Activated naive CD4-positive, alpha-beta T cell treated with anti-CD3 and anti-CD28 coated beads, Interleukin-2, amount 50 U/mL, for 72 hours (primary cell): Measurements from ENCODE around the gene MYO1B. TPM values are rescaled to one million over a fixed set of nuclear protein-coding genes. Genes with fewer than 3 reads are reported as not detected.

Experiments
- ATAC-seq, 2 donors: fragments of 150-1000 bp; cut with Tn5 transposase; 2 replicates each; pipeline ENCODE4 v1.10.0; 2021; ENCODE audit warnings: mild to moderate bottlenecking in 2 of 2, moderate library complexity in 2 of 2
- DNase-seq, 2 donors: peaks; one replicate each; pipeline ENCODE4 v3.0.0; 2021 to 2022; ENCODE audit warnings: low spot score in 2 of 2
- H3K27ac Mint-ChIP-seq, 2 donors: one replicate each; pipeline ENCODE4 v1.8.0; 2022; ENCODE audit warnings: mild to moderate bottlenecking in 2 of 2, mixed read lengths in 2 of 2
- H3K36me3 Mint-ChIP-seq, 2 donors: one replicate each; pipeline ENCODE4 v1.8.0; 2022; ENCODE audit warnings: mixed read lengths in 2 of 2
- H3K9me3 Mint-ChIP-seq, 2 donors: one replicate each; pipeline ENCODE4 v1.8.0; 2022; ENCODE audit warnings: mixed read lengths in 2 of 2
- total RNA-seq, 2 donors: library from RNA; stranded (reverse); gene quantifications; one replicate each; pipeline ENCODE4 v1.2.3, GENCODE V29; 2022

MYO1B gene
- 10 to 100 TPM in 1 of 2 donors, 1 to 10 TPM in 1; 4.7 to 42.5 TPM for total RNA-seq

DNA sequence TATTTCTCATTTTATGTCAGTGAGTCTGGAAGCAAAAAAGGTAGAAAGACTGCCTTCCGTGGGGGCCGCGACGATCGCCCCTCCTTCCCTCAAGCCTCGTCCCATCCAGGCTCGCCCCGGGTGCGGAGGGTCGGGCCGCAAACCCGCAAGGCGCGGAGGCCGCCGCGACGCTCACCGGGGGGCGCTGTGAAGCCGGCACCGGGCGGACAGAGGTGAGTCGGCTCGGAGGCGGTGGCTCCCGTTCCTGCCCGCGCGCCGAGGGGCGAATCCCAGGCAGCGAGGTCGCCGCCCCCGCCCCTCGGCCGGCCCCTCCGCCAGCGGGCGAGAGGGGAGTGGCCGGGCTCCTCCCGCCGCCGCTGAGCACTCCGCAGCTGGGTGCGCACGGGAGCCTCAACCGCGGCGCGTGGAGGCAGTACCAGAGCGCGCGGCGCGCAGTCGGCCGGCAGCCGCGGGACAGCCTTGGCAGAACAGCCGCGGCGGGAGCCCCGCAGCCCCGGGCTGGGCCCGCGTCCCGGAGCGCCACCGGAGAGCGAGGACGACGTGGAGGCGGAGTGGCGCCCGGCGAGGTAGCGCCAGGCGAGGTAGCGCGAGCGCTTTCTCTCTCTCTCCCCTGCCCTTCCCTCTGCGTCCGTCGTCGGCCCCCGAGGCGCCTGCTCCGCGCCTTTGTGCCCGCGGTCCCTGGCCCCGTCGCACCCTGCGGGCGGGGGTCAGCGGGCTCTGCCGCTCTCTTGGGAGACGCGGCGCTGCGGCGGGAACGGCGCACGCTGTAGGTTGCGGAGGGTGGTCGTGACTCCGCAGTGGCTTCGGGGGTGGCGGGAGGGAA lies at the start of gene MYO1B:
Gene MYO1B, plus strand, starts transcription at position 359 of the 823 bp plus-strand sequence. CDS start 31,492 bp downstream, outside the sequence.
- H3K36me3 Mint-ChIP-seq, result peaks cover 7 to 10% of the 10 kb centered on the region in 2 donors
- ATAC-seq (peak; percentile 90 to 93), DNase-seq (peak; percentile 70 to 76)
- no peaks in the 10 kb centered on the region for H3K9me3 Mint-ChIP-seq
- peak within 1 kb of the TSS in 1 of 2 donors; percentile 47 for H3K27ac Mint-ChIP-seq

DNA sequence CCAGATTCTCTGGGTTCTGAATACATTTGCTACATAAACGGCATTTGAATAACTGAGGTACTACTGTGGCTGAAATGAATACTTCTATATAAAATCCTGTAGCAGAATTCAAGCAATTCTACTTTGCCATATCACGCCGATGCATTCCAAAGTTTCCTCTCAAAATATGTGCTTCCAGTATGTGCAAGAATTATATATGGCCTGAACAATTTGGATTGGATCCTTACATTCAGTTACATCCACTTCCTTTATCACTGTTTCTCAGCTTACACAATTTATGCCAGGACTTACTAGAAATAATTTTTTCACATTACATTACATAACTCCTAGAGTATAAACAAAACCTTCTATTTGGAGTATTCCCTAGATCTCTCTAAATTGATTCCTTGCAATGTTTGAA lies 48.1 kb upstream of the MYO1B start:
- peaks cover 0 to 33% of the 10 kb centered on the region in 2 donors for H3K36me3 Mint-ChIP-seq
- ATAC-seq (no peak), DNase-seq (no peak)
- H3K27ac Mint-ChIP-seq, result no peak overlapping the region
- H3K9me3 Mint-ChIP-seq, result peaks cover 0 to 31% of the 10 kb centered on the region in 2 donors

DNA sequence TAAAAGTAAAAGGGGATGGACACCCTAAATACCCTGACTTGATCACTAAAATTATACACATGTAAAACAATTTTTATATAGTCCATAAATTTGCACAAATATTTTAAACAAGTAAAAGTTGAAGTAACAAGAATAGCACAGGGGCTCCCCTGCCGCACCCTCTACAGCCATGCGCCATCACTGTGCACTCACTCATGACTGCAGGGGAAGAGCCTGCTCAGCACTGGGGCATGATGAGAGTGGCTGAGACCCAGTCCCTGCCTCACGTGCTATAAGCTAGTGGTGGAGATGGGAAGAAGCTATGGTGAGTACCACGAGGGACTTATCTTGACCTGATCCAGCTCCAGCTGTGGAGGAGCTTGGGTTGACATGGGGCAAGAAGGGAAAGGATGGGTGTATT lies 46.9 kb upstream of the MYO1B start:
- Mint-ChIP-seq H3K36me3 (peaks cover 0 to 35% of the 10 kb centered on the region in 2 donors), H3K9me3 (peaks cover 0 to 30% of the 10 kb centered on the region in 2 donors), H3K27ac (no peak overlapping the region)
- ATAC-seq, result no peak
- DNase-seq, result no peak

DNA sequence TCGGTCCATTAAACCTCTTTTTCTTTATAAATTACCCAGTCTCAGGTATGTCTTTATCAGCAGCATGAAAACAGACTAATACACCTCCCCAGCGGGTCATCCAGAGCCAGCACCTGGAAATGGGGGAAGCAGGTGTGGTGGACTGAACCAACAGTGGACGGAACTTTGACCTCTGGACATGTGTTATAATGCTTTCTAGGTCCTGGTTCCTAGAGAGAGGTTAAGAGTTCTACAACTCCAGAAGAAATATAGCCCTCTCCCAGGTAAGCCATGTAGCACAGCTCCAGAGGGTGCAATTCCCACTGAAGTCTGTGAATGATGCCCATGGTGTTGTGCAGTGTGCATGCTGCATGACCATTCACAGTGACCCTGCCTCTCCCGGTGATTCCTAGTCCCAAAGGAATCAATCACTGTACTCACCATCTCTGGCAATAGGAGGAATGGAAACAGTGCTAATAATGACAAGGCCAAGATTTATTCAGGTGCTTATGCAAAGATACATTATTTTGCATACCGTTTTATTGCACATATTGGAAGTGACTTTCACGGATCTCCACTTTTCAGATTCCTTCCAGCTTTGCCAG lies 45.2 kb upstream of the MYO1B start:
- ATAC-seq (no peak), DNase-seq (no peak)
- Mint-ChIP-seq H3K27ac (no peak overlapping the region), H3K36me3 (peaks cover 0 to 35% of the 10 kb centered on the region in 2 donors), H3K9me3 (peaks cover 0 to 30% of the 10 kb centered on the region in 2 donors)

DNA sequence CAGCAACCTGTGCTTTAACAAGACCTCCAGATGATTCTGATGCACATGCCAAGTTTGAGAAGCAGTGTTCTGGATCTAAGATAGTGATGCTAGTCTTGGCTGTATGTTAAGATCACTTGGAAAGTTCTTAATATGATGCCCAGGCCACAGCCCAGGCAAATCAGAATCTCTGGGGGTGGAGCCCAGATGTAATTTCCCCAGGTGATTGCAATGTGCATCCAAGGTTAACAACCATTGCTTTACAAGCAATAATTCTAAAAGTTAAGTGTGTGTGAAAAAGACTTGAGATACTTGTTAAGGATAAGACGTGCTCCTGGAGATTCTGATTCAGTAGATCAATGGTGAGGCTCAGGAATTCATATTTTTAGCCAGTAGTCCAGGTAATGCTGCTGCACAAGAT lies 44.3 kb upstream of the MYO1B start:
- Mint-ChIP-seq H3K27ac (no peak overlapping the region), H3K9me3 (peaks cover 0 to 32% of the 10 kb centered on the region in 2 donors), H3K36me3 (peaks cover 0 to 36% of the 10 kb centered on the region in 2 donors)
- no peak for ATAC-seq
- DNase-seq, result no peak

DNA sequence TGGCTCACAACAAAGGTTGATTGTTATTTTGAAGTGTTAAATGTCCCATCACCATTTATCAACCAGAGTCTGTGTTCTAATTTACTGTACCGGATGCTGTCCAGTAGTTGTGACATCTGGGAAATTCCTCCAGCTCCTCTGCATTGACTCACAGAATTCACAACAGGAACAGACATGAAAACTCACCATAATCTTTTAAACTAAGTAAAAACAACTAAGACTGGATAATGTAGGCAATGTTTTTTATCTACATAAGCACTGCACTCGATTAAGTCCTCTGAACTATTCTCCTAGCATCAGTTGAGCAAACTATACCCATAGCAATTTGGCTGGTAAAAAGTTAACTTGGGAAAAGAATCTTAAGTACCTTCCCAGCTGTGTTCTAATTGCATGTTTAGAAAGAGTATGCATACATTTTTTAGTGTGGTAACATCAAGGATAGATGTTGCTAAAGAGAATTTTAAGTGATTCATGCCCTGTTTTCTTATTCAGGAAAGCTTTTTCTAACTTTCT lies 42.9 kb upstream of the MYO1B start:
- Mint-ChIP-seq H3K27ac (no peak overlapping the region), H3K36me3 (peaks cover 0 to 37% of the 10 kb centered on the region in 2 donors), H3K9me3 (peaks cover 6 to 37% of the 10 kb centered on the region in 2 donors)
- ATAC-seq (no peak), DNase-seq (no peak)

DNA sequence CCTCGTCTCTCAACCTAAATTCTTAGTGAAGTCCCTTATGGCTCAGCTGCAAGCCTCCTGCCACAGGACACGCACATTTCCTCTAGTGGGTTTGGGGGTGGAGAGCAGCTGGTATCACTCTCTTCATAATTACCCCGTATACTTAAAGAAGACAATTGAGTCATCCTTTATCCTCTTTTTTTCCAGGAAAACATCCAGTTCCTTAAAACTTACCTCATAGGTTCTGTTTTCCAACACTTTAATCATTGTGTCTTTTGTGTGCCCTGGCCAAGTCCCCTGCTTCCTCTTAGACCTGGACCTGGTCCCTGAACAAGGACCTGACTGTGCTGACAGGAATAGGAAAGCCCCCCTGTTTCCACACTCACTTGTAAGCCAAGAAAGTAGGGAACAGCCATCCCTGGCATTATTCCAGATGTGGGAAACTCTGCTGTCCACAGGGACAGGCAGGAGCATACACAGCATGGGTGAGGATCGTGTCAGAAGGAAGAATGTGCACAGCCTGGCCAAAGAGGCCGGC lies 42.3 kb upstream of the MYO1B start:
- Mint-ChIP-seq H3K27ac (peak overlapping the region in 1 of 2 donors; percentile 58), H3K9me3 (peaks cover 8 to 30% of the 10 kb centered on the region in 2 donors), H3K36me3 (peaks cover 0 to 30% of the 10 kb centered on the region in 2 donors)
- ATAC-seq, result peak; percentile 28 to 54
- DNase-seq, result no peak

DNA sequence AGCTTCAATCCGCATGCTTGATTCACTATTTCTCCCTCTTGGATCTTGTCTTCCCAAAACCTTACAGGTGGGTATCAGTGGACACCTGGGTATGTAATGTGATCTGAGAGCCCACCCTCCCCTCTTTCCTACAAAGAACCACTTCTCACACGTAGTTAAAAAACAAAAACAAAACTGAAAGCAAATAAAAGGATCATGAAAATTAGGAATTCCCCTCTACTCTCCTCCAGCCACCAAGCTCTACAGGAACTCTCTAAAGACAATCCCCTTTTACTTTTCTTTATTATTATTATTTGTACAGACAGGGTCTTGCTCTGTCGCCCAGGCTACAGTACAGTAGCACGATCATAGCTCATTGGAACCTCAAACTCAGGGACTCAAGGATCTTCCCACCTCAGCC lies 40.8 kb upstream of the MYO1B start:
- peaks cover 0 to 19% of the 10 kb centered on the region in 2 donors for H3K36me3 Mint-ChIP-seq
- peak overlapping the region; percentile 74 to 80 for H3K27ac Mint-ChIP-seq
- ATAC-seq (peak; percentile 28 to 61), DNase-seq (no peak)
- peaks cover 8 to 19% of the 10 kb centered on the region in 2 donors for H3K9me3 Mint-ChIP-seq

DNA sequence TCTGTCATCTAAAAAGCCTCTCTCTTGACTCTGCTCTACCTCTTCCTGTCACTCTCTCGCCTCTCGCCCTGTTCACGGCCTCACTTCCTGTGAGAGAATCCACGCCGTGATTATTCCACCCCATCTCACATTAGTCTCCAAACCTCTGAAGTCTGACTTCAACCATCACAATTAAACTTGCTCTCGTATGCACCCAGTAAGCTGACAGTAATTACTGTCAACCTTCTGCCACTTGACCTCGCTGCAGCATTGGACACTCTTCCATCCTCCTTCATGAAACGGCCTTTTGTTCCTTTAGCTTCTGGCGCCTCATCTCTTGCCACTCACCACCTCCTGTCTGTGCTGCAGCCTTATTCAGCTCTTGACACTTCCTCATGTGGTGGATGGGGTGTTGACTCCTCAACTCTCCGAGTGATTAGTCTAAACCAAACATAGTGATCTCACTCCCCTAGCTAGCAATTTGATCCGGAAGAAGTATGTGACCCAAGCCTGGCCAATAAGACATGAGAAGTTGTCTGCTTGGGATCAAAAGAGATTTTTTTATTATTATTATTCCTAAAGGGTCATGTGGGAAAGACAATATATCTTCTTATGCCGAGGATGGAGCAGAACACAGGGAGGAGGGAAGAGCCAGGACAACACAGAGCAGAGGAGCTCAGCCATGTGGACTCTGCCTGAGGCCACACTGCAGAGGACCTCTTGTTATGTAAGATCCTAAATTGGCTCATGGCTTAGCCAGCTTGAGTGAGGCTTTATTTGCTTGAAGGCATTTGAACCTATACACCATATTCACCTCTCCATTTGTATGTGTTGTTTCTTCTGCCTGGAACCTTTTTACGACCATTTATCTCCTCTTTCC lies 38.4 kb upstream of the MYO1B start:
- ATAC-seq (peak; percentile 63 to 70), DNase-seq (no peak)
- H3K27ac Mint-ChIP-seq, result peak overlapping the region in 1 of 2 donors; percentile 14
- peaks cover 0 to 19% of the 10 kb centered on the region in 2 donors for H3K36me3 Mint-ChIP-seq
- peaks cover 12 to 21% of the 10 kb centered on the region in 2 donors for H3K9me3 Mint-ChIP-seq

DNA sequence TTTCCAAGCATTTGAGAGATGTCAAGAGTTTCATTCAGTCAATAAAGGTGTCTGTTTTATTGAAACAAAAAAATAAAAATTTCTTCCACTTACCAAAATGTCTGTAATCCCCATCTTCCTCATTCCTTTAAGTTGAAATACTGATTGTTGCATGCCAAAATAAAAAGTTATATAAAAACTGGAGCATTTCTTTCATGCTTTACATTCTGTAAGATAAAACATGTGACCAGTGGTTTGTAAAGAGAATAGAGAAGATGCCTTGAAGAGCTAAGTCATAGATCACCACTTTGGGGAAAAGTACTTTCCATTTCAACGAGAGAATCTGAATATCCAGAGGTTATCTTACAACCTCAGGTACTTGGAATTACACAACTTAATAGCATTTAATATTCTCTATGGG lies 35.9 kb upstream of the MYO1B start:
- DNase-seq (no peak), ATAC-seq (no peak)
- Mint-ChIP-seq H3K9me3 (peaks cover 22 to 32% of the 10 kb centered on the region in 2 donors), H3K27ac (no peak overlapping the region), H3K36me3 (peaks cover 7 to 13% of the 10 kb centered on the region in 2 donors)

DNA sequence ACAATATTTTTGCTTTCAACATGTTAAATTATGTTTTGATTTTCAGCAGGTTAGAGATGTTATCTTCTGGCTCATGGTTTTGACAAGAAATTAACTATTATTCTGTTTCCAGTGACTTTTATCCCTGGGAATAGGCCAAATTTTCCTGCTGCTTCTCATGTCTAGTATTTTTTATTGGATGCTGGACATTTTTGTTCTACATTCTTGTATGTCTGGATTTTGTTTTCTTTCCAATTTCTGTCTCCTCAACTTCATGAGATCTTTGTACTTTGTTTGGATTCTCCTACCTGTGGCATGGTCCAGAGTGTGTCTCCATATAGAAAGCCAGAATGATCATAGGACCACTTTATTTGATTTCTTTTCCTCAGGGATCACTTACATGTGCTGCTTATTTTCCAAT lies 33.1 kb upstream of the MYO1B start:
- Mint-ChIP-seq H3K36me3 (peaks cover 0 to 7% of the 10 kb centered on the region in 2 donors), H3K27ac (no peak overlapping the region), H3K9me3 (peaks cover 17 to 24% of the 10 kb centered on the region in 2 donors)
- ATAC-seq (no peak), DNase-seq (no peak)

DNA sequence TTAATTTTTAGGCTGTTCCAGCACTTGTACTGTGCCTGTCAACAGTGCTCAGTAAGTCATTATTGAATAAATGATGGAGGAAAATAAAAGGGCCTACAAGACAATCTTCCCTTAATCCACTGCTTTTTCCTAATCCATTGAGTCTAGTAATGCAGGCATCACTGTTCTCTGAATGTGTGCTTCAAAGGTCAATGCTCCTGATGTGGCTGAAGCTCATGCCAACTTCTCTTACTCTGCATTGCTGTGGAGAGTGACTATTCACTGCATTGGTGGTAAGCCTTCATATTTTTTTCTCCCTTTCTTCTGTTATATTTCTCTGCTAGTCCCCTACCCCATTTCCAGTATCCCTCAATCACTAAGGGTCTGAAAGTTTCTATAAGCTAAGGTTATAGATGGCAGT lies 31.9 kb upstream of the MYO1B start:
- Mint-ChIP-seq H3K27ac (no peak overlapping the region), H3K9me3 (peaks cover 14 to 24% of the 10 kb centered on the region in 2 donors), H3K36me3 (peaks cover 0 to 7% of the 10 kb centered on the region in 2 donors)
- DNase-seq (no peak), ATAC-seq (no peak)

DNA sequence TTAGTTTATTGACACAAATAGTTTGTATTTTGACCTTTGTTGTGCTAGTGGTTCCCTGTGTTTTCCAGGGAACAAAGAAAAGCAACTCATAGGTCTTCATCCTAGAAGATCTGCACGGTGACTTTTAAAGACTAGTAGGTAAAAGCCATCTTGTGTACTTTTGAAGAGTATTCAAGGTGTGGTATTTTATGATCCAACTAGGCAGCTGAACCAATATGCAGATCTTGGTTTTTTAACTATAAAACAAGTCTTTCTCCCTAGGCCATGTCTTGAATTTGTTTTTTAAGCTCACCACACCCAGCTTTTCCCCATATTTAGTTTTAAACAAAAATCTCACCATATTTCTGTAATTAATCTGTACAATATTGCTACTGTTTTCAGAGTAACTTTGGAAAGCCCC lies 30.0 kb upstream of the MYO1B start:
- ATAC-seq (no peak), DNase-seq (no peak)
- H3K9me3 Mint-ChIP-seq, result peaks cover 15 to 33% of the 10 kb centered on the region in 2 donors
- no peak overlapping the region for H3K27ac Mint-ChIP-seq
- peaks cover 7 to 11% of the 10 kb centered on the region in 2 donors for H3K36me3 Mint-ChIP-seq

DNA sequence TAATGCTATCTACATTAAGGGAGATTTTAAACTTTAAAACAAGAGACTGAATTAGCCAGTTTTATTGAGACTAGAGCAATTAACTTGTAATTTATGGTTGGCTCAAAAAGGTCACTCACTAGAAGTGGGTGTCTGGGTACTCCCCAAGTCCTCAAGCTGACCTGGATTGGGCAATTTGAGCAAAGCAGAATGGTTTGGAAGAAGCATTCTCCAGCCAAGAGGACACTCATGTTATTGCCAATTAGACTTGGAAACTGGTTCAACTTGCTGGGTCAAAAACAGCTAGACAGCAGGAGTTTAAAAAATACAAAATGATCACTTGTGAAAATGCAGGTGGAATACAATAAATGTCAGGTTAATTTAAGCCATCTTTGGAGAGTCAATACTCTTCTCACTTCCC lies 29.5 kb upstream of the MYO1B start:
- H3K27ac Mint-ChIP-seq, result no peak overlapping the region
- ATAC-seq, result no peak
- peaks cover 7 to 15% of the 10 kb centered on the region in 2 donors for H3K36me3 Mint-ChIP-seq
- no peak for DNase-seq
- H3K9me3 Mint-ChIP-seq, result peaks cover 19 to 34% of the 10 kb centered on the region in 2 donors

DNA sequence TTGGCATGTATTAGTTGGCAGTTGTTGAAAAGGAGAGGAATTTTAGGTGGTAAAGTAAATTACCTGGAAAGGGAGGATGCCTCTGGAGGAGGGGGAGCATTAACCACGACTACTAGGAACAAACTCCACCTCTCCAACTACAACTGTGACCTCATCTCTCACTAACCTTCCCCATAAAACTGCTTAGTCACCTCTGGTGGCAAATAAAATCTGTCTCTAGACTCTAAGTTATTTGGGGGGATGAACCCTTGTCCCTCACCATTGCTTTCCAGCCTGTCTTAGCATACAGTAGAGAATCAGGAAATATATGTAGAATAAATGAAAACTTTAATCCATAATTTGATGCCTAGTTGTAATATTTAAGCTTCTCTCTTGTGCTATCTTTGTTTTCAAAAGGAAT lies 27.6 kb upstream of the MYO1B start:
- no peak for DNase-seq
- H3K27ac Mint-ChIP-seq, result no peak overlapping the region
- peaks cover 10 to 37% of the 10 kb centered on the region in 2 donors for H3K9me3 Mint-ChIP-seq
- no peak for ATAC-seq
- H3K36me3 Mint-ChIP-seq, result peaks cover 0 to 30% of the 10 kb centered on the region in 2 donors

DNA sequence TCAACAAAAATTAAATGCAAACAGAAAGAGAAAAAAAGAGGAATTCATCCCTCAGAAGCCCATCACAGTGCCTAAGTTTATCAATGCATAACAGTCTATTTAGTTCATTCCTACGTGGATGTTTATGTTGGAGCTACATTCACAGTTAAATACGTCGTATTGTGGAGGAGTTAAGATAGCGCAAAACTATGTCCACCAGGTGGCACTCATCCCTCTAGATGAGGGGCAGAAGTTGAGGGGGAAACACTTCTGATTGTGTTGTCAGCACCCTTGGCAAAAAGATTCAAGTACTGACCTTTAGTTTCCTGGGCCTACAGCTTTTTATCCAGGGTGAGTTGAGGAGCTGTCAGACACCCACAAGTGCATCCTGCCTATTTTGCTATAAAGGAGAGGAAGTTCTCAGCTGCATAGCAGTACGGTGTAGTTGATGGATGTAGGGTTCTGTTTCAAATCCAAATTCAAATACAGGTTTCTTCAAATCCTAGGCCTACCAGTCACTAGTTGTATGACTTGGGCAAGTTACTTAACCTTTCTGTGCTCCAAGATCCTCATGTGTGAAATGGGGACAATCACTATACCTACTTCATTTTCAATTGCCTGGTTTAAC lies 26.8 kb upstream of the MYO1B start:
- DNase-seq, result peak in 1 of 2 donors; percentile 28
- Mint-ChIP-seq H3K36me3 (peaks cover 0 to 32% of the 10 kb centered on the region in 2 donors), H3K9me3 (peaks cover 6 to 30% of the 10 kb centered on the region in 2 donors), H3K27ac (no peak overlapping the region)
- peak in 1 of 2 donors; percentile 68 for ATAC-seq
